RPMI7951 (cell line): ENCODE data around the gene CLK4. TPM values are rescaled to one million over a fixed set of nuclear protein-coding genes. Genes with fewer than 3 reads are reported as not detected.

ENCODE experiments used
- DNase-seq: peaks from one replicate; pipeline ENCODE4 v3.0.0-alpha.2; 2012; ENCODE audit warnings: low read depth
- total RNA-seq: library from RNA; depleted of rRNA; stranded (reverse); fragments of >200 nt; shearing (Covaris generic); gene quantifications from 2 replicates; pipeline ENCODE4 v1.2.3, GENCODE V29; 2014

The CLK4 gene
- total RNA-seq, 1 experiment from 2014 or later = 13.9 TPM

DNA sequence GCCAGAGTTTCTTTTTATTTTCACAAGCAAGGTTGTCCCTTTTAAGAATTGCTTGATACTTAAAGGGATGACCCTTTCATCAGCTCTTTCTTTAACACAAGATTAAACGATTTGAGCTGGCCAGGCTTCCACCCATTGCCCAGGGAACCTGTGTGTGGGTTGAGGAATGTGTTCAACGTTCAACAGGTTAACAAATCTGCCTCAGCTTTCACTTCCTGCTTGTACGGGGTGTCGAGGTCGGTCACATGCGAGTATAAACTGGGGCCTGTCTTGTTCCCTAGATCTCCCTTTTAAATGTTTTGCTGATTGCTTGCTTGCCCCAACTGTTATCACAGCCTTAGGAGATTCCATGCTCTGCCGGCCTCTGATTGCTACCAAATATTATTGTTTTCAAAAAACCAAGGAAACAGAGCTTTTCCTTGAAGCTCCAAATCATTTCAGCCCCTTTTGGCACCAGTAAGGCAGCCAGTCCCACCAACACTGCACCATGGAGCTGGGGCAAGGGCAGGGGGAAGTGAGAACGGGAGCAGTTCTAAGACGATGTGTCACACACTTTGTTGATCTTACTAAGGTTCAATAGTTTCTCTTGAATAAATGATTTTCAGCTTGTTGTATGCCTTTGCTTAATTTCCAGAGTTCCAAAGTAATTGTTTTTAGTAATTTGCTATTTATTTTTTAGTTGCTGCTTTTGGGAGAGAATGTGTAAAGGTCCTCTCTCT is 10.7 kb upstream of the CLK4 start:
- DNase-seq = no peak

GRCh38 chr5:178632285-178632684 is 5.4 kb upstream of the CLK4 start:
- DNase-seq = no peak

- no peak for DNase-seq
Measured at GRCh38 chr5:178630951-178631350, 4.1 kb upstream of the CLK4 start.

GRCh38 chr5:178630475-178630930 is 3.7 kb upstream of the CLK4 start:
- peak; percentile 67 for DNase-seq

DNA sequence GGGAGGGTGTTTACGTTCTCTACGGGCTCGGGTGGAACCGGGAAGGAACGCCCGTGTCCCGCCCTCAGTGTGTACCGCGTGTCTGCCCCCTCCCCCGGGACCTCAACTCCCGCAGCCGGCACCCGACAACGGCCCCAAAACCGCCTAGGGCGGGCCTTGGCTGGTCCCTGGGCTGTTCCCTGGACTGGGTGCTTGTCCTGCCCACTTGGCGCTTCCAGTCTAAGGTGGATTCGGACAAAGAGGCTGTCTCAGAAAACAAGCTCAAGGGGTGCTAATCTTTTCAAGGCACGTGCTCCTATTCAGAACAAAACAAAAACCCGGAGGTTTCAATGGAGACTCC is 379 bp upstream of the CLK4 start:
- no peak for DNase-seq

GRCh38 chr5:178625679-178626483 is 969 bp downstream of the CLK4 start:
- no peak for DNase-seq

DNA sequence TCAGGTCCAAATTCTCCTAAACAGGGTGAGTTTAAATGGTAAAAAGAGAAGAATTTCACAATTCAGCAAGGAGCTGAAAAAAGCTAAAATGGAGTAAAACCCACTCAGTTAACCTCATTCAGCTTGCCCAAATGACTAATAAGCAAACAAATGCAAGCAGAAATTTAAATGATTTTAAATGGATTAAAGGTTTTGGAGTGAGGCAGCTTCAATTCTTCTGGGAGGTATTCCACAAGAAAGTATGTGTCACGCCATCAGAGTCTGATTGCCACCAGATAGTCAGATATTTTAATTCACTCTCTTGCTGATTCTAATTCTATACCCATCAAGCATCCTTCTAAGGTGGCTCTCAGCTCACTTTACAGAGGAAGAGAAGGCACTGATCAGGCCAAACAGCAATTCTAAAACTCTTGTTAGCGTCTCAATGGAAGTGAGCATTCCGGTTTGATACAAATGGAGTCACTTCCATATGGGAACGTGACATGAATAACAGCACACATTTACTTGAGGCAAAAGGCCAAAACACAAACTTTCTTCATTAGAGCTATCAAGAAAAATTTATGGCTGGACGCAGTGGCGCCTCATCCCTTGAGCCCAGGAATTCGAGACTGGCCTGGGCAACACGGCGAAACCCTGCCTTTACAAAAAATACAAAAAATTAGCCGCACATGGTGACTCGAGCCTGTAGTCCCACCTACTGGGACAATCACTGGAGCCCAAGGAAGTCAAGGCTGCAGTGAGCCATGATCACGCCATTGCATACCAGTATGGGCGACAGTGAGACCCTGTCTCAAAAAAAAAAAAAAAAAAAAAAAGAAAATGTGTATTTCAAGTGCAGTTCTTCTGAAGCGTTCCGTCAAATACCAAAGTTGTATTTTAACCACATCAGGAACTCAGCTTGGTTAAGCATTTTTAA is 2.0 kb downstream of the CLK4 start:
- peak; percentile 21 for DNase-seq

GRCh38 chr5:178622679-178623247 is 4.1 kb downstream of the CLK4 start:
- no peak for DNase-seq

DNA sequence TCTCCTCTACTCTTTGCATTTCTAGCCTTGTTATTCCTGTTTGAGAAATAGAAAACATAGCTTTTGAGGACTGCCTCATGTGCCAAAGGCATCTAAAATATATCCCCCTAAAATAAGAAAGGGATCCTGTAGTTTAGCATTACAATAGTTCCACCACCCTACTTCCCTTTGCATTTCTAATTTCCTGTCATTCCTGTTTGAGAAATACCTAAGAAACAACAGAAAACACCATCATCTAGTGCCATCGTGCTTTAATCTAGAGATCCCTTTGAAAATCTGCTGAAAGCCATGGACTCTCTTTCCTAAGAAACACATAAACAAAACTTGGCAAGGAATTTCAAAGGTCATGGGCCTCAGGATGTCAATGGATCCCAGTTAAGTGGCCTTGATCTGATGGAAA is 7.5 kb downstream of the CLK4 start:
- no peak for DNase-seq

DNA sequence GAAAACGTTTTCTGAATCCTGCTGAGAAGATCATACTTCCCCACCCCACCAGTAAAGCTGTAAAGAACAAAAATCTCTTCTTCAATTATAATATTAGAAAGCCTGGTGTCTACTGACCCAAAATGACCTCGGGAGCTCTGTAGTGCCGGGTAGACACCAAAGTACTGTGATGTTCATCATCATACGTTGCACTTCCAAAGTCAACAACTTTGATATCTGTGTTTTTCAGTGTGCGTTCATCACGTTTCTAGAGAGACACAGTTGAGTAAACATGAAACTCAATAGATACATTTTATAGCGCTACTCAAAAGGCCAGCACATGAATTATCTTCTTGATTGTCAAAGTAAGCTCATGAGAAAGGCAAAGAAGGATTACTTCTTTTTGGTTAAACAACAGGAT is 14.6 kb downstream of the CLK4 start:
- DNase-seq = no peak

- DNase-seq = no peak
Measured at GRCh38 chr5:178606269-178606668, 20.6 kb downstream of the CLK4 start.

GRCh38 chr5:178605788-178606187 is 21.1 kb downstream of the CLK4 start:
- DNase-seq = no peak

- peak; percentile 11 for DNase-seq
Measured at GRCh38 chr5:178602752-178603151, 24.1 kb downstream of the CLK4 start.

GRCh38 chr5:178595750-178596149 is 31.1 kb downstream of the CLK4 start:
- no peak for DNase-seq

DNA sequence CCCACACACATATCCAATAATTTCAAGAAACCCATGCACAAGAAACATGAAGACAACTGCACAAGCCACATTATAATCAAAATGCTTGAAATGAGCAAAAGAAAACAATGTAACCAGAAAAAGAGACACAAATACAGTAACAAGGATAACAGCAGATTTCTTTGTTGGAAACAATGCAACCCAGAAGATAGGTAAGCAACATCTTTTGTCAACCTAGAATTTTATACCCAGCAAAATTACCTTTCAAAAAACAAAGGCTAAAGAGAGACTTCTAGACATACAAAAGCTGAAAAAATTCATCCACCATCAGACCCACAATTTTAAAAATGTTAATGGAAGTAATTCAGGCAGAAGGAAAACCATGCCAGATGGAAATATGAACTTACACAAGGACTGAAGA is 31.7 kb downstream of the CLK4 start:
- DNase-seq = no peak

- DNase-seq = no peak
Measured at GRCh38 chr5:178590924-178591423, 35.9 kb downstream of the CLK4 start.

- peak; percentile 9 for DNase-seq
Measured at GRCh38 chr5:178590141-178590923, 36.5 kb downstream of the CLK4 start, which contains the start of gene COL23A1. Gene COL23A1 (minus strand): TSS chr5:178590393.

GRCh38 chr5:178589180-178590140 is 37.4 kb downstream of the CLK4 start:
- DNase-seq = no peak

- no peak for DNase-seq
Measured at GRCh38 chr5:178588769-178589168, 38.1 kb downstream of the CLK4 start.
